GM10248 (cell line): Measurements from ENCODE around the gene ADAM19.

Experiments
- CTCF ChIA-PET: fragments of 300-600 bp; sonication (Branson Sonifier 250); formaldehyde crosslinking; extraction: SDS; loops from one replicate; lab custom pipeline; 2021; ENCODE audit warnings: antibody characterized with exemption; lab: Yijun Ruan, JAX
- POLR2A ChIA-PET: fragments of 350-650 bp; sonication (Branson Sonifier 250); formaldehyde crosslinking; extraction: SDS; loops from one replicate; lab custom pipeline; 2020; ENCODE audit warnings: antibody characterized with exemption; lab: Yijun Ruan, JAX
- DNase-seq: peaks from one replicate; pipeline ENCODE4 v3.0.0; 2012; ENCODE audit errors: extremely low spot score
- CTCF ChIP-seq: IDR thresholded peaks from 2 replicates; pipeline ENCODE4 v1.5.1; 2012; ENCODE audit warnings: mild to moderate bottlenecking, low read depth; ENCODE audit errors: extremely low read depth, missing control alignments, control extremely low read depth

The ADAM19 gene

GRCh38 chr5:157447201-157447637, 128.4 kb downstream of the ADAM19 start:
- TF ChIP-seq CTCF = no peak
- DNase-seq = no peak
- ChIA-PET CTCF (interaction anchor here (1.0 to 1.7 kb wide), 7 partner anchors 10 to 298 kb away, joined by 3 to 5 read pairs (median 3); no protein-coding TSS in a partner anchor), POLR2A (no interaction called here)

GRCh38 chr5:157446412-157446935, 129.1 kb downstream of the ADAM19 start:
- ChIA-PET CTCF (interaction anchor here (1.0 to 1.7 kb wide), 7 partner anchors 11 to 118 kb away, joined by 3 to 5 read pairs (median 3); no protein-coding TSS in a partner anchor), POLR2A (no interaction called here)
- TF ChIP-seq CTCF = no peak
- no peak for DNase-seq

GRCh38 chr5:157445745-157446411, 129.7 kb downstream of the ADAM19 start:
- ChIA-PET POLR2A (no interaction called here), CTCF (interaction anchor here (1.1 to 1.2 kb wide), 2 partner anchors 33 to 35 kb away, joined by 3 read pairs; no protein-coding TSS in a partner anchor)
- TF ChIP-seq CTCF = no peak
- no peak for DNase-seq

GRCh38 chr5:157444224-157444623, 131.4 kb downstream of the ADAM19 start:
- no peak for DNase-seq
- ChIA-PET POLR2A (no interaction called here), CTCF (interaction anchor here (1.0 kb wide), 1 partner anchor 299 kb away, joined by 3 read pairs; the partner anchor contains the start of gene LSM11)
- no peak for TF ChIP-seq CTCF

DNA sequence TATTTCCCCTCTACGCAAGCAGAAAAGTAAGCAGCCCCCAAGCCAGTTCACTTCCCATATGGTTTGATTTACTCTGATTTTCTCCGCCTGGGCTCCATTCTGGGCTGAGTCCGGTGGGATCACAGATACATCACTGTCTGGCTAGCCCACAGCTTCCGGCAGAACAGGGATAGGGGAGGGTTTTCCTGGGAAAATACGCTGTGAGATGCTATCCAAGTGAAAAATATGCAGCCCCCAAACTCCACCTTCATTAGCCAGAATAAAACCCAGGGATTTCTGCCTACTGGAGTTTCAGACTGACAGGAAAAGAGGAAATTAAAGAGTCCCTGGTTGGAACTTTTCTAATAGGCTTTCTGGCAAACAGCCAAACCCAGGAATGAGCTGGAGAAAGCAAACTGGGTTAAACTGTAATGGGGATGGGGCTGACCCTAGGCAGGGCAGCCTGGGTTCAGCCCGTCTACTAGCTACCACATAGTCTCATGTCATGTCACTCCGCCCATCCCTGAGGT, 132.5 kb downstream of the ADAM19 start:
- no peak for DNase-seq
- no peak for TF ChIP-seq CTCF
- POLR2A ChIA-PET = no interaction called here
- CTCF ChIA-PET = no interaction called here

DNA sequence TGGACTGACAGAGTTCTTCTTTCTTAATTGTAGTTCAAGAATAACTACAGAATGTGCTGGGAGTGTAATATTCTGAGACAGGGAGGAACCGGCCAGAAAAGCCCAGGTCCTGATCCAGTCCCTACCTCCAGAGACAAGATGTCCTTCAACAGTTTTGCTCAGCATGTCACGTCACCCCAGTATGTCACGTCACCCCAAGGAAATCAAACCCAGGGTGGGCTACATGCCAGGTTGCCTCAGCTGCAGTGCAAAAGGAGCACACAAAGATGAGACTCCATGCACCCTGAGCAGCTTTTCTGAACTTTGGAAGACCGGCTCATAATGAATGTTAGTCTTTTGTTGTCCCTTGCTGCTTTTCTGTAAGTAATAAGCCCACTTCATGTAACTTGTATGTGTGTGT, 141.5 kb downstream of the ADAM19 start:
- ChIA-PET CTCF (interaction anchor here (0.8 to 5.1 kb wide), 4 partner anchors 36 to 284 kb away, joined by 3 to 38 read pairs (median 30); no protein-coding TSS in a partner anchor), POLR2A (no interaction called here)
- TF ChIP-seq CTCF = no peak
- no peak for DNase-seq
